HG02981 (cell line): ENCODE measurements around the gene DDX39B.
"Not testable (repeated sequence)": the region's sequence is repeated elsewhere in the genome, so short reads cannot be mapped to it uniquely, and the experiment has no call there.

Experiments used
- ATAC-seq: cut with Tn5 transposase; IDR thresholded peaks from one replicate; pipeline ENCODE4 v1.9.1; 2021; ENCODE audit warnings: mild to moderate bottlenecking, moderate library complexity; ENCODE audit not compliant: unreplicated experiment

DDX39B gene

GRCh38 chr6:31529329-31530150, 12.3 kb downstream of the DDX39B start:
- no peak for ATAC-seq

DNA sequence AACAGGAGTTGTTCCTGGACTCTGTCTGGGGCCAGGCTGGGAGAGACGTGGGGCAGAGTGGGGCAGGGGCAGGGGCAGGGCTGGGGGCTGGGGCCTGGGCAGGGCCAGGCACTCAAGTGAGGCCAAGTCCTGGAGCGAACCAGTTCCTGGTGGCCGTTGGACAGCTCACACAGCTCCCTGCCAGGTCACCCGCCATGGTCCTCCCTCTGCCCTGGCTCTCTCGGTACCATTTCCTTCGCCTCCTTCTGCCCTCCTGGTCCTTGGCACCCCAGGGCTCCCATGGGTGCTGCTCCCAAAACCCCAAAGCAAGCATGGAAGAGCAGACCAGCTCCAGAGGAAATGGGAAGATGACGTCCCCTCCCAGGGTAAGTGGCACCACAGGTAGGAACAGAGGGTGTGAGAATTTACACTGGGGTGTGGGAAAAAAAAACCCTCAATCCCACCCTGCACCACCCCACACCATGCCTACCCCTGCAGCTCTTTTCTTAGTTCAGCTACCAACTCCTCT, 12.9 kb downstream of the DDX39B start, which contains the start of gene MCCD1:
MCCD1 (plus strand) TSS at position 142 of the 508 bp plus-strand sequence; CDS start at position 195, 53 bp downstream.
- no peak for ATAC-seq

GRCh38 chr6:31528307-31528777, 13.5 kb downstream of the DDX39B start:
- ATAC-seq, result no peak

- ATAC-seq, result no peak
These were observed 15.7 kb downstream of the DDX39B start for GRCh38 chr6:31525932-31526591.

DNA sequence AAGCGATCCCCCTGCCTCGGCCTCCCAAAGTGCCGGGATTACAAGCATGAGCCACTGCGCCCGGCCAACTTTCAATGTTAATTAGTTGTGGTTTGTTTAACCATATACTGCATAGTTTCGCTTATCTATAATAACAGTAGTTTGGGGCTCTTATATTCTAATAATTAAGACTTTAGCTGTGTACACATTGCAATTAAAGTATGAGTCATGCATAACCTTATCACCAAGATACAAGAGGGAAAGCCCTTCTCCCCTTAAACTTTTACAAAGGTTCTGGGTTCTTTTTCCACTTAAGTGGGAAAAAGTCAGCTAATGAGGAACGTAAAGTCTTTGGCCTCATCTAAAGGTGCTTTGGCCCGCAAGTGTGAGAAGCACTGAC, 16.3 kb downstream of the DDX39B start:
- ATAC-seq, result no peak

GRCh38 chr6:31521835-31522234, 20.0 kb downstream of the DDX39B start:
- no peak for ATAC-seq

DNA sequence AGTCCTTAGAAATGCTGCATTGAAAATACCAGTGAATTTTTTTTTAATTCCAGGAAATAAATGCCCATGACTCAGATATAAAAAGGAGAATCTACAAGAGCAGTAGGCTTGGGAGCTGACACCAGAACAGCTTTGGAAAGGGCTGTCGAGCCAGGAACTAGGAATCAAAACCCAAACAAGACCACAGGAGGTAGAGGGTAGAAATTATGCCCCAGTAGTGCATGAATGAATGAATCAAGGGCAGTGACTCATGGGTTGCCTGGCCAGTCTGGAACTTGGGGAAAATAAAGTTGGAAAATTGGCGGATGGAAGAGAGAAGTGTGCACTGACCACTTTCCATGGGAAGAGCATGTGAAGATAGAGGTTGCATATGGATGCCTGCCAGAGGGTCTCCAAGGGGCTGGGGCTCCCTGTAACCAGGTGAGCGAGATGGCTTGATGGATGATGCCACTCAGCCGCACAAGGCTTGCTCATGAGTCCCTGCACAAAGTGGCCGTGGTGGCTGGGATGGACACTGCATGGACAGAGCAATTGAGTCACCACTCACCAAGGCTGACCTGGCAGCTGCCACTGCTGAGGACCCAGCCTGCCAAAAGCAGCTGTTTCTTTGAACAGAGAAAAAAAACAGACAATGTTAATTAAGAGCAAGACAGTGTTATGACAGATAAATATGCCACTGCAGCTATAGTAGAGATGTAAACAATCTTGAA, 28.2 kb downstream of the DDX39B start:
- no peak for ATAC-seq

- ATAC-seq, result no peak
These were observed 31.8 kb downstream of the DDX39B start for GRCh38 chr6:31510007-31510406.

GRCh38 chr6:31509036-31509435, 32.8 kb downstream of the DDX39B start:
- not testable (repeated sequence) for ATAC-seq

DNA sequence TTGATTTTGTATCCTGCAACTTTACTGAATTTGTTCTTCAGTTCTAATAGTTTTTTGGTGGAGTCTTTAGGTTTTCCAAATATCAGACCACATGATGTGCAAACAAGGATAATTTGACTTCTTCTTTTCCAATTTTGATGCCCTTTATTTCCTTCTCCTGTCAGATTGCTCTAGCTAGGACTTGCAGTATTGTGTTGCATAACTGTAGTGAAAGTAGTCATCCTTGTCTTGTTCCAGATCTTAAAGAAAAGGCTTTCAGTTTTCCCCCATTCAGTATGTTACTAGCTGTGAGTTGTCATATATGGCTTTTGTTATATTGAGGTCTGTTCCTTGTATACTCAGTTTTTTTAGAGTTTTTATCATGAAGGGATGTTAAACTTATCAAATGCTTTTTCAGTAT, 39.2 kb downstream of the DDX39B start:
- ATAC-seq, result no peak

DNA sequence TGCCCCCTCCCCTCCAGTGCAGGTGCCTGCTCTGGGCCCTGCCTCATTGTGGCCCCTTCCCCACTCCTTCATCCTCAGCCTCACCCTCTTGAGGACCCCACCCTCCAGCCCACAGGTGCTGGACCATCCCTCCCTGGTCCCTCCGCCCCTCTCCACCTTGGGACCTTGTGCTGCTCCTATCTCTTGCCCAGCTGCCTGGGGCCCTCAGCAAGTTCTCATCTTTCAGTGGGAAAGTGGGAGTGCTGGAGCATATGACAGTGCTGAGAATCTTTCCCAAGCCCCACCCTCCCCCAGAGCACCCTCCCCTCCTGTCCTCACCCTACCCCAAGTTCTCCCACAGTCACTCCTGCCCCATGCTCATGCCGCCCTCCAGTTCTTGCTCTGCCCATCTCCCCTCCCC, 42.2 kb downstream of the DDX39B start:
- not testable (repeated sequence) for ATAC-seq

GRCh38 chr6:31498748-31499147, 43.1 kb downstream of the DDX39B start:
- ATAC-seq, result no peak

- ATAC-seq, result peak; percentile 44
These were observed 44.0 kb downstream of the DDX39B start, which contains the start of gene MICB for GRCh38 chr6:31497531-31498476. Gene MICB, plus strand, starts transcription at chr6:31498145. Its CDS starts 49 bp downstream, at chr6:31498194.

DNA sequence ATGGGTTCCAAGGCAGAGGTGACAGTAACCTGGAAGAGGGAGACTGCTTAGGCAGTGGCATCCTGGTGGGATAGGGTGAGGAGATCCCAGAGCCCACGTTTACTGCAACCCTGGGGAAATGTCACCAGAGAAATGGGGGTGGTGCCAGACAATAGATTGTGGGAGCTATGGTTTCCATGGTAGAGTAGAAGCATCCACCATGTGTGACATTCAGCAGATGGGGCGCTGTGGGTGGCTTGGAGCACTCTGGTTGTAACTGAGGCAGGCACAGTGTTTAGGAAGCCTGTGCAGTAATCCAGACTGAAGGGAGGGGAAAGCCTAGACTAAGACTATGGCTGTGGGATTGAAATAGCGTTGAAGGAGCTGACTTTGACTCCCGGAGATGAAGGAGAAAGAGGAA, 45.0 kb downstream of the DDX39B start:
- ATAC-seq, result not testable (repeated sequence)

DNA sequence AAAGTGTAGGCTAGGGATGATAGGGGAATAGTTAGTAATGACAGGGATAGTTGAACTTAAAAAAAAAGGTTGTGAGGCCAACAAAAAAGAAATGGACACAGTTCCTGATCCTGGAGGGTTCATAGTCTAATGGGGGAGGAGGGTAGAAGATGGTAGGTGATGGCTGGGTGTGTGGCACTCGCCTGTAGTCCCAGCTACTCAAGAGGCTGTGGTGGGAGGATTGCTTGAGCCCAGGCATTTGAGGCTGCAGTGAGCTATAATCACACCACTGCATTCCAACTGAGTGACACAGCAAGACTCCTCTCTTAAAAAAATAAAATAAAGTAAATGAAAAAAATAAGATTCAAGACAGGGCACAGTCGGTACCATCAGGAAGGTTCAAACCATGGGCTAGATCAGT, 46.2 kb downstream of the DDX39B start:
- no peak for ATAC-seq

GRCh38 chr6:31493875-31494694, 47.7 kb downstream of the DDX39B start:
- ATAC-seq, result no peak

DNA sequence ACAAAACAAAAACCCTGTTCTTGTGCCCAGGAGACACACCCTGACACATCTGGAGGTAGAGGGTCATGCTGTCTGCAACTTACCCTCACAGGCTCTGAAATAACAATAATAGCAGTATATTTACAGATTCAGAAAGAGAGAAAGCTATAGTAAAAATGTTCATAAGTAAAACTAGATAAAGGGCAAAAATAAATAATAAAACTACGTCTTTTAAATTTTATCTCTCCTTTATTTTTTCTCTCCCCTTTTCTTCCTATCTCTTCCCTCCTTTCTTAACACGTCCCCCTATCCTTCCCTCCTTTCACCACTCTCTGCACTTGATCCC, 48.3 kb downstream of the DDX39B start:
- ATAC-seq, result not testable (repeated sequence)

DNA sequence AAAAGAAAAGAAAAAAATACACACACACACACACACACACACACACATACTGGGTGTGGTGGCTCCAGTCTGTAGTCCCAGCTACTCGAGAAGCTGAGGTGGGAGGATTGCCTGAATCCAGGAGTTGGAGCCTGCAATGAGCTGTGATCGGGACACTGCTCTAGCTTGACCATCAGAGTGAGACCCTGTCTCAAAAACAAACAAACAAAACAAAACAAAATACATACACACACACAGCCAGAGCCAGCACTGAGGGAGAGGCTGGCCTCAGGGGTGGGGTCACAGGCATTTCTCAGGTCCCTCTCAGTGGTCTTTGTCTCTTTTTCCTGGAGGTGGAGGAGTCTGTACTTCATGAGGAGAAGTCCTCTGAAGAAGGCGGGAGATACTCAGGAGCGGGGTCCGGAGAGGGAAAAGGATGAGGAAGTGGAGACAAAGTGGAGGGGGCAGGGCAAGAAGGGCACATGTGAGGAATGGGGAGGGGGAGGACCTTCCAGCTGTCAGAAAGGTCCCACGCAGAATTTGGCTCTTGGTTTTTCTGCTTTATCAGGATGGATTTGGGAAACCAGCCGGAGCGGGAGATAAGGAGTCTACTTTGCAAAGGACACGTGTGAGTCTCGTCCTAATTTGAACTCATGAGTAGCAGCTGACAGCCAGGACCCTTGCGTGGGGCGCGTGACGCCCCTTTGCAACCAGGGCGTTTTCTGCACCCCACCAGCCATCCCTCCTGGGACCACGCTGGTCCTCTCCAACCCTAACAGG, 51.5 kb downstream of the DDX39B start:
- no peak for ATAC-seq

DNA sequence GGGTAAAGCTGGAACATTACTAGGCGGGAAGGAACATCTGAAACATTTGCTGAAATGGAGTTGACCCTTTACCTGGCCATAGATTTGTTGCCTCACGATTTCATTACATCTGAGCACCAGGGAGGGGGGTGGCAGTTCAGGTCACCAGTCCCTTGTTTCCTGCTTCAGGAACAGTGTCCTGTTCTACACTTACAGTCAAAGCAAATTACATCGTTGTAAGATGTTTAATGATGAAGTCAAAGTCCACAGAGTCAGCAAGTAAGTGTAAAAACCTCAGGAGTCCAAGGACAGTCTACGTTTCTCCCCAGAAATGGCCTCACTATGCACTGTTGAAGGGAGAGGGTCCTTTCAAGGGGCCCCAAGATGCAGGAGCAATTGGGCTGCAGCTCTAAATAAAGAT, 52.7 kb downstream of the DDX39B start:
- no peak for ATAC-seq
